ENCODE measurements around the gene FAM135A. TPM values are rescaled to one million over a fixed set of nuclear protein-coding genes. Genes with fewer than 3 reads are reported as not detected.

The FAM135A gene
- total RNA-seq, 1 experiment from 2014 or later: 16.0 TPM

DNA sequence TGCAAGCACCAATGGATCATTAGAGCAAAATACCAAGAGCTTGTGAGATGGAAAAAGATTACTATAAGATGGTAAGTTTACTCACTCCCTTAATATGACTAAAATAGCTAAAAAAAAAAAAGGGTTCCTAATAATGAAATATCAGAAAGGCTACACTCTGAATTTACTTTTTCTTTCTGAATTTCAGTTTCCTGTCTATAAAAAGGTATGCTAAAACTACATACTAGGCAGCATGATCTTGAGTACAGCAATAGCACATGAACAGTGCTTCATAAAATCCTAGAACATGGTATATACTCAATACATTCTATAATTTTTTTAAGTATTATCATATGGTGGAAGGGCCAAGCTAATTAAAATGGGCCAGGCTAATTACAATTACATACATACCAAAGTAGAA lies 24.0 kb upstream of the FAM135A start:
- TF ChIP-seq, protein P1, sequence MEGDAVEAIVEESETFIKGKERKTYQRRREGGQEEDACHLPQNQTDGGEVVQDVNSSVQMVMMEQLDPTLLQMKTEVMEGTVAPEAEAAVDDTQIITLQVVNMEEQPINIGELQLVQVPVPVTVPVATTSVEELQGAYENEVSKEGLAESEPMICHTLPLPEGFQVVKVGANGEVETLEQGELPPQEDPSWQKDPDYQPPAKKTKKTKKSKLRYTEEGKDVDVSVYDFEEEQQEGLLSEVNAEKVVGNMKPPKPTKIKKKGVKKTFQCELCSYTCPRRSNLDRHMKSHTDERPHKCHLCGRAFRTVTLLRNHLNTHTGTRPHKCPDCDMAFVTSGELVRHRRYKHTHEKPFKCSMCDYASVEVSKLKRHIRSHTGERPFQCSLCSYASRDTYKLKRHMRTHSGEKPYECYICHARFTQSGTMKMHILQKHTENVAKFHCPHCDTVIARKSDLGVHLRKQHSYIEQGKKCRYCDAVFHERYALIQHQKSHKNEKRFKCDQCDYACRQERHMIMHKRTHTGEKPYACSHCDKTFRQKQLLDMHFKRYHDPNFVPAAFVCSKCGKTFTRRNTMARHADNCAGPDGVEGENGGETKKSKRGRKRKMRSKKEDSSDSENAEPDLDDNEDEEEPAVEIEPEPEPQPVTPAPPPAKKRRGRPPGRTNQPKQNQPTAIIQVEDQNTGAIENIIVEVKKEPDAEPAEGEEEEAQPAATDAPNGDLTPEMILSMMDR (conservative IDR thresholded peaks at IDR 0.05): no peak
- TF ChIP-seq EZH2 (IDR thresholded peaks at IDR 0.05; ENCODE audit: low read depth): no peak
- no peak overlapping the region for H3K27ac ChIP-seq
- CTCF ChIA-PET: interaction anchor here (0.6 kb wide), 1 partner anchor 9 kb away, joined by 3 read pairs; no protein-coding TSS in a partner anchor

DNA sequence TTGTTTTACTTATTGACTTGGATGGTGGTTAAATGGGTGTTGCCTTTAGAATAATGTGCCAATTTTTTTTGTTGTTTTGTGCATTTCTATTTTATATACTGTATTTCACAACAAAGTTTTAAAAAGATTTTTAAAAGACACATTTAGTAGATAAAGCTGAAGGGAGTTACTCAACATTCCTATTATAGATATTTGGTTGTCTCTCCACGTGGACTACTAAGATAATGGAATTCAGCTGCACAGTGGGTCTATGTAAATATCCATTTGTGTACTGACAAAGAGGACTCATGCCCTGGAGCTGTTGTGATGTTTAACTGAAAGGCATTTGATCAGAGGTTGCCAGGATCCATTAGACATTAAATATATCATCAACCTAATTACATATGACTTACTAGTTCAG lies 23.2 kb upstream of the FAM135A start:
- POLR2A ChIA-PET (ENCODE audit: unreplicated experiment): no interaction called here
- no peaks in the 10 kb centered on the region for H3F3A ChIP-seq (ENCODE audit: insufficient read depth, low read depth)
- no peak for TF ChIP-seq EZH2 (IDR thresholded peaks at IDR 0.05; ENCODE audit: low read depth)
- TF ChIP-seq, protein P1 (conservative IDR thresholded peaks at IDR 0.05): no peak
- no TSS peak for BruUV-seq (replicated peaks)
- CTCF ChIA-PET: no interaction called here
- H3K79me2 ChIP-seq (ENCODE audit: low read depth): no peaks in the 10 kb centered on the region
- no peaks in the 10 kb centered on the region for H3K4me1 ChIP-seq (replicated peaks; ENCODE audit: insufficient read depth)
- no peak overlapping the region for H3K4me3 ChIP-seq
- H3K9me3 ChIP-seq (ENCODE audit: insufficient read depth, low read depth): no peaks in the 10 kb centered on the region
- H3K4me2 ChIP-seq: no peak overlapping the region
- no peaks in the 10 kb centered on the region for H3K27me3 ChIP-seq (ENCODE audit: insufficient read depth, low read depth)
- intact Hi-C loops (cut with micrococcal nuclease; ENCODE audit: unreplicated experiment): no loop called here
- no peak overlapping the region for H3K27ac ChIP-seq
- H4K20me1 ChIP-seq (ENCODE audit: insufficient read depth): no peaks in the 10 kb centered on the region
- H2AFZ ChIP-seq: no peak overlapping the region
- H3K9me2 ChIP-seq (ENCODE audit: insufficient read depth): no peaks in the 10 kb centered on the region
- no peak for DNase-seq
- H3K36me3 ChIP-seq (ENCODE audit: low read depth): no peaks in the 10 kb centered on the region

More for the DNA sequence above, 24.0 kb upstream of the FAM135A start:
- H3F3A ChIP-seq (ENCODE audit: insufficient read depth, low read depth): no peaks in the 10 kb centered on the region
- intact Hi-C loops (cut with micrococcal nuclease; ENCODE audit: unreplicated experiment): no loop called here
- H3K9me2 ChIP-seq (ENCODE audit: insufficient read depth): no peaks in the 10 kb centered on the region
- no peak for DNase-seq
- no peaks in the 10 kb centered on the region for H4K20me1 ChIP-seq (ENCODE audit: insufficient read depth)
- no peak overlapping the region for H3K4me3 ChIP-seq
- no peak overlapping the region for H3K4me2 ChIP-seq
- POLR2A ChIA-PET (ENCODE audit: unreplicated experiment): interaction anchor here (0.5 kb wide), 1 partner anchor 1102 kb away, joined by 3 read pairs; no protein-coding TSS in a partner anchor
- H3K27me3 ChIP-seq (ENCODE audit: insufficient read depth, low read depth): no peaks in the 10 kb centered on the region
- H3K36me3 ChIP-seq (ENCODE audit: low read depth): no peaks in the 10 kb centered on the region
- BruUV-seq (replicated peaks): no TSS peak
- no peaks in the 10 kb centered on the region for H3K9me3 ChIP-seq (ENCODE audit: insufficient read depth, low read depth)
- H2AFZ ChIP-seq: no peak overlapping the region
- H3K79me2 ChIP-seq (ENCODE audit: low read depth): no peaks in the 10 kb centered on the region
- no peaks in the 10 kb centered on the region for H3K4me1 ChIP-seq (replicated peaks; ENCODE audit: insufficient read depth)

DNA sequence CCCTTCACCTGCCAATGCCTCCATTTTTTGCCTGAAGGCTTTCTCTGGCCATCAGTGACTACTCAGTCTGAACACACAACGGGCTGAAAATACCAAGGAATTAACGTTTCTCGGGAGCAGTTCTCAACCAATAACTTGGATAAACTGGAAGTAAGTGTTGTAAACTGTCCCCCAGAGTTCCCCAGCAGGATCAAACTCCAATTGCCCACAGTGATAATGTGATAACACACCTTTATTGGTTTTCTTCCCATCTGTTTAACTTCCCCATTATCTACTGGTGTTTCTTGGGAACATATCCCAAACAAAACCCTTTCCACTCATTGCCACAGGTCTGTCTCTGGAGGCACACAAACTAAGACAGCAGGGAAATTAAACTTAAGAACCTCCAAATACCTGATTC lies 21.8 kb upstream of the FAM135A start:
- TF ChIP-seq, protein P1 (conservative IDR thresholded peaks at IDR 0.05): no peak
- no peak for TF ChIP-seq EZH2 (IDR thresholded peaks at IDR 0.05; ENCODE audit: low read depth)
- intact Hi-C loops (cut with micrococcal nuclease; ENCODE audit: unreplicated experiment): no loop called here
- no TSS peak for BruUV-seq (replicated peaks)
- no peak for DNase-seq
- Histone ChIP-seq H4K20me1 (ENCODE audit: insufficient read depth) (no peaks in the 10 kb centered on the region), H3K9me2 (ENCODE audit: insufficient read depth) (no peaks in the 10 kb centered on the region), H3K27ac (no peak overlapping the region), H3K4me2 (no peak overlapping the region), H3K27me3 (ENCODE audit: insufficient read depth, low read depth) (no peaks in the 10 kb centered on the region), H3K4me3 (no peak overlapping the region), H3K79me2 (ENCODE audit: low read depth) (no peaks in the 10 kb centered on the region), H3K36me3 (ENCODE audit: low read depth) (no peaks in the 10 kb centered on the region), H3F3A (ENCODE audit: insufficient read depth, low read depth) (no peaks in the 10 kb centered on the region), H3K4me1 (replicated peaks; ENCODE audit: insufficient read depth) (peaks cover 9% of the 10 kb centered on the region), H3K9me3 (ENCODE audit: insufficient read depth, low read depth) (no peaks in the 10 kb centered on the region), H2AFZ (no peak overlapping the region)
- CTCF ChIA-PET: no interaction called here
- POLR2A ChIA-PET (ENCODE audit: unreplicated experiment): no interaction called here

Data from PC-9 (cell line).